HG02798 (cell line): ENCODE results near the gene STK38L.

Experiments used
- ATAC-seq: cut with Tn5 transposase; IDR thresholded peaks from one replicate; pipeline ENCODE4 v1.9.1; 2021; ENCODE audit warnings: mild to moderate bottlenecking; ENCODE audit not compliant: unreplicated experiment, poor library complexity

Gene STK38L

DNA sequence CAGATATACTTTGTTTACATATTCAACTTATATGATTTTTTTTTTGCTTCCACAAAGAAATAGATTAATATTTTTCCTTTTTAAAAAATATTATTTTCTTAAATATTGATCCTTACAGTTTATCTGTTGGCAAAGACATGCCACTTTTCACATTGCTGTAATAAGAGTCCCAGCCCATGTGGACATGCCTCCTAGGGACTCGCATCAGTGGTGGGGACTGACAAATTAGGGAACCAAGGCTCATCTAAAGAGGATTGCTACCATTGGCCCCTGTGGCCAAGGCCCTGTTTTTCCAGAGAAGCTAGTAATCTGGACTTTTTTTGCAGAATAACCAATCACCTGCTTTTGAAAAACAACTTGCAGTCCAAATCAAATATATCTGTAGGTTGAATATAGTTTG lies 60.8 kb downstream of the STK38L start:
- no peak for ATAC-seq

DNA sequence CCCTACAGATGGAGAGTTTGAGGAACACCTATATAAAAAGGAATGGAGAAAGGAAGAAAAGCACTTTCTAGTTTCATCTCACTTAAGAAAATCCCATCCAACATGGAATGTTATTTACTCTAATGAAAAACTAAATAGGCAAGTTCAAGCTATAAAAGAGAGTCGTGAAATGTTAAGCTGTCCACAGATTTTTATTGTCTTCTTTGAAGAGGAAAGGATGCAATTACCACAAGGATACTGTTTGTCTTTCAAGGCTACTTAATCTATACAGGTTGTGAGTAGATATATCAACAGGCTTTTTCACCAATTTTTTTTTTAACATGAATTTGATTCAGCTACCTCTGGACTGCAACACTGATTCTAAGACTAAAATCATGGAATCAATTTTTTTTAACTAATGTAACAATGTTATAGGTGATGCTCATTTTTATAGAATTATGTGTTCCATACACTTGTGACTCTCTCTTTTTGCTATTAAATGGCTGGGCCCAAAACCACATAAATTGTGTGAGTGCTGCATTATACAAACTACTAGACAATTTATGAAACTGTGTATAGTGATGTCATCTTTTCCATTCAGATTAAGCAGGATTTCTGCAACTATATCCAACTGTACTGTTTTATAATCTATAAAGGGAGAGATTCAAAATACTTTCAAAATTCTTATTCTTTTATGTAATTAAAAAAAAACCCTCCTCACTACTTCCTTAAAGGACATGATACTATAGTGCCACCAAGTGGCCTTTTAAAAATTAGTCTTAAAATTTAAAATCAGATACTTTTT lies 61.8 kb downstream of the STK38L start:
- no peak for ATAC-seq

DNA sequence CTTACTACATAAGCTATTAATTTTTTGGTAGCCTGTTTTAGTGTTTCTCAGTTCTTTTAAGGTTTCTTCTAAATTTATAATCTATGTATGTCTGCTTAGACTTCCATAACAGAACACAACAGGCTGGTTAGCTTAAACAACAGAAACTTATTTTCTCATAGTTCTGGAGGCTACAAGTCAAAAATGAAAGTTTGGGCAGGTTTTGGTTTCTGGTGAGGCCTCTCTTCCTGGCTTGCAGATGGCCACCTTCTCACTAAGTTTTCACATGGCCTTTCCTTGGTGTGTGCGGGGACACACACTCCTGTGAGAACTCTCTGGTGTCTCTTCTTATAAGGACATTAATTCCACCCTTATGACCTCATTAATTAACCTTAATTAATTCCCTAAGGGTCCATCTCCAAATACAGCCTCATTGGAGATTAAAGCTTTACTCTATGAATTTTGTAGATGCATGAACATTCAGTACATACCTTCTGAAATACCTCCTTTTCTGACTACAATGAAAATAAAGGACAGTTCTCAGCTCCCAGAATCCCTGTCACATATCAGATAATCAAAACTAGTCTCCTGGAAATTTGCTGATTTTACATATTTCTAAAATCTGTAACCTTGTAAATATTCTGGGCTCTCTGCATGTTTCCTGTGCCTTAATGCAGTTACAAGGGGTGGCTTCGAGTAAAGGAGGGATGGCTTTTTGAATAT lies 65.4 kb downstream of the STK38L start:
- ATAC-seq, result peak; percentile 77

DNA sequence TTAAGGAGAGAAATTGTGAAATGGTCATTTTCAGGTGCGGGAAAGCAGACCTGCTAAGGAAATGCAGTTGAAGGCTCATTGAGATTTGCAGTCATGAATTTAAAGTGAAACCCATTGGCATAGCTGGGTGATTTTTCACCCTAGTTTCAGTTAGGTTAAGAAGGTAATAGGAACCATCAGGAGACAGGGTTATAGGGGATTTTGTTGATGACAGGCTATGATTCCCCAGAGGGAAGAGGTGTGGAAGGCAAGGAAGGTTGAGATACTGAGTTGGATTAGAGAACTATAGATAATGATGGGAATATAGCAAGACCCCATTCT lies 65.9 kb downstream of the STK38L start:
- no peak for ATAC-seq

DNA sequence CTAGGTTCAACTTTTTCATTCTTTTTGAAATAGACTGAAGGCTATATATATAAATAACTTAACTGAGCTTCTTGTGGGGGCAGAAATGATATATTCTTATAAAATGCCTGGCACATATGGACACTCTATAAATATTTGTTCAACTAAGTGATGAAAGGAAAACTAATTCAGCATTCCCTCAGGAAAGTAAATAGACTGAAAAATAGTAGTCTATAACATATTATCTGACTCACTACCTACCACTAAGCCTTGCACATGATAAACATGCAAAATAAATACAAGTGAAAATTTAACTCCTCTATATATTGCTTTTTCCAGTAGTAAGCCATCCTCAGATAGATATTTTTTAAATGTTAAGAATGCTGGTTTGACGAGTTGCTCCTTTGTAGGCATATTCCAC lies 72.9 kb downstream of the STK38L start:
- no peak for ATAC-seq

DNA sequence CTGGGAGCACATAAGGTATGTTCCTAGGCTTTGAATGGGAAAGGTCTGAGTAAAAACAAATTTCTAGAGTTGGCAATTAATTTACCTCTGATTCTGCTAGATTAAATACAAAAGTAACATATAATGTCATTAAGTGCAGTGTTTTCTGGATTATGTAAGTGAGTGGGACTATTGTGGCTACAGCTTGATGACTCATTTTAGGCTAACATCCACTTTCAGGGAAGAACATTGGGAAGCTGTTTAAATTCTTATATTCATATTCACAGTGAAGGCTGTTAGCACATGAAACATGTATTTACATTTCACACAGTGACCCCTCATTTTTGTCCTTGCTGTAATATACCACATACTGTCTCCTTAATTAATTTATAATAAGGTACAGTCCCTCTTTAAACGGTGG lies 75.3 kb downstream of the STK38L start:
- no peak for ATAC-seq

DNA sequence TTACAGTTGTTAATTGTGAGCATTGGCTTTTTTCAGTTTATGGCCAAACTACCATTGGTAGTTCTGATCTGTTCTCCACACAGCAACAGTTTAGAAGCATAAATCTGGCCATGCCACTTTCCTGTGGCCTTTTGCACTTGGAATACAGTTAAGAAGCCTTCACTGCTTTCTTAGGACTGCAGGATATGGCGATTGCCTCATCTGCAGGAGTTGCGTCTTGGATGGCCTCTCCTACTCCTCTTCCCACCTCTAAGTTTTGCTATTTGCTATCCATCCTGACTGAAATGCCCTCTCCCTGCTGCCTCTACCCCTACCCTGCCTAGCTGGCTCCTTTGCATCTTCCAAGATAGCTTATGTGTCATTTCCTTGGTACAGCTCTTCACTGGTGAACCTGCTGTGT lies 75.8 kb downstream of the STK38L start:
- no peak for ATAC-seq

DNA sequence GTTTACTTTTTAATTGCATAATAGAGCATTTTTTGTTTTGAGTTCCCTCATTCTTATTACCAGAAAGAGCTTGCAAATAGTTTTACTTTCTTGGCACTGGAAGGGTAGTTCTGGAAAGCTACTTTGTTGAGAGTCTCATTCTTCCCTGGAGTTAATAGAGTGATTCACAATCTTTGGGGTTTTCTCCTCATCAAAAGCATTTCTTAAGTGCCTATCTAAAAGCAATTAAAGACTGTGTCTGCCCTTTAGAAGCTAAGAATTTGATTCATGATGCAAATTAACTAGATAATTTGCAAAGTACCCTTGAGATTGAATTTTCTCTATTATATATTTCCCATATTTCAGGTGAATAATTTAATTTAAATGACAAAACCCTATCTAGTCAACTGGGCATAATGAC lies 80.4 kb downstream of the STK38L start:
- ATAC-seq, result no peak

DNA sequence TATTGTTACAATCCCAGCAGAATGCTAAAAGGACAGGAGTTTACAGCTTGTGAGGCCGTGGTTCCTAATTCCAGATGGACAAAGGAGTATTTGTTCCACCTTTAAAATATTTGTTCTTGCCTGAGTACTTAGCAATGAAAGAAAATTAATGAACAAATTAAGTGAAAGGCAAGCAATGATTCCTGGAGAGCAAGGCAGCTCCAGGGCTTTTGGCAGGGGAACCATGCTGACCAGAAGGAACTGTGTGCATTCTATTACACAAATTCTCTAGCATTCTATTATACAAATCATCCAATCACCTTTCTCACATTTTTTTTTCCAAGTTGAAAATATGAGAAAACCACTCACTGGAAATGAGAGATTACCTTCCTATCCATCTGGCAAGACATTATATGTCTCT lies 86.8 kb downstream of the STK38L start:
- ATAC-seq, result no peak

DNA sequence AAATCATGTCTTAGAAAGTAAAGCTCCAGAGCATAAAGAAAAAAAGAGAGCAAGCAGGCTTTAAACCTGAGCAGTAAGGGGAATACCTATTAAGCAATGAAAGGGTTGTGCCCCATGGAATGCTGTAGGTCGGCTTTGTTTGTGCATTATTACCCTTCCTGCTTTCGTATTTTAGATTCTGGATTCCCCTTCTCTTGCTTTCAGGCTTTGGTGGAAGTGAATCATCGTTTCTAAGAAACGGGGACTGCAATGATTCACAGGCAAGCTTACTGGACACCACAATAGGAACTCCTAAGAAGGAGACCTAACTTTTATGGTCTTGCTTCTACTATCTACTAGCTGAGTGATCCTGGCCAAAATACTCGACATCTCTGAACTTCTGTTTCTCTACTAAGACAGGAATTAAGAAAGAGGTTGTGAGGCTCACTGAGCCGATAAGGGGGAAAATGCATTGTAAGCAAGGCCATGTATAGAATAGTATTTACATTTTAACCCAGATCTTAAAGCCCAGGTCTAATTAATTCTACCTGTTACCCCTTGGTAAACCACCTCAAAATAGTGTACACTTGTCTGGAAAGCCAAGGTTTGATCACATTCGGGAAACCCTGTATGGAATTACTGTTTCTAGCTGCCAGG lies 87.3 kb downstream of the STK38L start:
- peak; percentile 39 for ATAC-seq

DNA sequence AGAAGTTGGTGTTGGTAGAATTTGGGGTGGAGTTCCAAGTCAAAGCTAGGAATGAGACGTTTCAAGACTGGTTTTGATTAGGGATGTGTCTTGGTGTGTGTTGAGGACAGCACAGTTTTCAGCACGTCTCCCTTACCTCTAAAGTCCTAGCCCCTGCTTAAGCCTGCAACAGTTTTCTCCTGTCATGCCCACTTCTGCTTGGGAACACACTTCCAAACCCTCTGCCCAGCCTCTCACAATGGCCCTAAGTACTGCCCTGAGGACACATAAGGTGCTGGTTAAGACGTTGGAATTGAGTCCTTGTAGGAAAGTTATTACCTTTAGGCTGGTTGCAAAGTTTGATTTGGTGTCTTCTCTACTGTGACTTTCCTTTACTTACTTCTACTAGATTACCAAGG lies 87.8 kb downstream of the STK38L start:
- ATAC-seq, result no peak

DNA sequence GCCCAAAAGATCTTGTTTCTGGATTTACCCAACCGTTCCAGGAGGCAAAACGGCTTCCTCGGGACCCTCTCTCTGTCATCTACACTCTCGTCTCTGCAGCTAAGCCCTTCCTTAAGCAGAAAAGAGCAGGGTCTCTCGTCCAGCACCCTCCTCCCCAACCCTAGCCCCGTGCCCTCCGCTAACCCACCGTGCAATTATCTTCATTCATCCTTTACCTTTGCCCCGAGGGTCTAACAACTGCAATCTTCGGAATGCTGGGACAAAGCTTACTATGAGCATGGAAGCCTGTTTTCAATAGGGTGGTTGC lies 88.3 kb downstream of the STK38L start:
- no peak for ATAC-seq

DNA sequence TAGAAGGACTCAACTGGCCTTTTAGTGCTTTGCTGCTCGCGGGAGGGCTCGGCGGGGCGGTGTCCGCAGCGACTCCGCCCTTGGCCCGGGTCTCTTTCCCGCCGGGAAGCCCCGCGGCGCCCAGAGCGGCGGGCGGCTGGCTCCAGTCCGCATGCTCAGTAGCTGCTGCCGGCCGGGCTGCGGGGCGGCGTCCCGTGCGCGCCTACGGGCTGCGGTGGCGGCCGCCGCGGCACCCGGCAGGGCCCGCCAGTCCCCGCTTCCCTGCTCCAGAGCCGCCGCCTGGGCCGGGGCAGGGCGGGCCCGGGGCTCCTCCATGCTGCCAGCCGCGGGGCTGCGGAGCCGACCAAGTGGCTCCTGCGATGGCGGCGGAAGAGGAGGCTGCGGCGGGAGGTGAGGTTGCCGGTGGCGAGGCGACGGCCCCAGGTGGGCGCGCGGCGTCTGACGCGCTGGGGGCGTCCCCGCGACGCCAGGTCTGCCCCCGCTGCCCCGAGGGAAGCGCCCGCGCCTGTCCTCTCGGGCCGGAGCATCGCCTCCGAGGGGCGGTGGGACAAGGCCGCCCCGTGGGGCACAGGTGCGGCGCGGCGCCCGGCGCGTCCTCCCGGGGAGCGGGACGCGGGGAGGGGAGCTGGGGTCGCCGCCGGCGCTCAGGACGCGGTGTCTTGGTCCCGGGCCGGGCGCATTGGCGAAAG lies 88.8 kb downstream of the STK38L start, which contains the start of gene BMAL2:
Gene BMAL2, plus strand, starts transcription at position 123 of the 689 bp plus-strand sequence. Its CDS starts 237 bp downstream, at position 360.
- ATAC-seq, result peak; percentile 53

DNA sequence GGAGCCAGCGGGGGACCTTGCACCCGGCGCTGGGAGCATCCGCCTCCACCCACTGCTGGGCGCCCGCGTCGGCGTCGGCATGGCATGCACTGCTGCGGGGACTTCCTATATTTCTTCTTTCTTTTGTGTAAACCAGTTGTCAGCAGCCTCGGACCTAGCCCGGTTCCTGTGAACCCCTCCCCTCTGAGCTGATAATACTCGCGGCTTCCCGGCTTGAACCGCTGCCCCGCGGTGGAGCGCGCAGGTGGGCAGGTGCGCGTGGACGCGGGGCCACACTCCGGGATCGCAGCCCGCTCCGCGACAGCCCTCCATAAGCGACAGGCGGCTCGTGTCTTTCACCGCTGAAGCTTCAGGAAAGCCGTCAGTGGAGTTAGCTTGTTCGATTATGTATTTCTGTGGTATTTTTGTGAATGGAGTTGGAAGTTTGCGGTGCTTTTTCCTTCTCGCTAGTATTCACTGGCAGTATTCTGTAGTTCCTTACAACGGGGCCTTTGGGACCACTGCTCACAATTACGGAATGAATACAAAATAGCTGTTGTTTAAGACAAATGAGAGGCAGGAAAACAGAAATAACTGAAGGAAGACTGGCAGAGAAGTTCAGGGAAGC lies 89.4 kb downstream of the STK38L start:
- ATAC-seq, result peak; percentile 25

DNA sequence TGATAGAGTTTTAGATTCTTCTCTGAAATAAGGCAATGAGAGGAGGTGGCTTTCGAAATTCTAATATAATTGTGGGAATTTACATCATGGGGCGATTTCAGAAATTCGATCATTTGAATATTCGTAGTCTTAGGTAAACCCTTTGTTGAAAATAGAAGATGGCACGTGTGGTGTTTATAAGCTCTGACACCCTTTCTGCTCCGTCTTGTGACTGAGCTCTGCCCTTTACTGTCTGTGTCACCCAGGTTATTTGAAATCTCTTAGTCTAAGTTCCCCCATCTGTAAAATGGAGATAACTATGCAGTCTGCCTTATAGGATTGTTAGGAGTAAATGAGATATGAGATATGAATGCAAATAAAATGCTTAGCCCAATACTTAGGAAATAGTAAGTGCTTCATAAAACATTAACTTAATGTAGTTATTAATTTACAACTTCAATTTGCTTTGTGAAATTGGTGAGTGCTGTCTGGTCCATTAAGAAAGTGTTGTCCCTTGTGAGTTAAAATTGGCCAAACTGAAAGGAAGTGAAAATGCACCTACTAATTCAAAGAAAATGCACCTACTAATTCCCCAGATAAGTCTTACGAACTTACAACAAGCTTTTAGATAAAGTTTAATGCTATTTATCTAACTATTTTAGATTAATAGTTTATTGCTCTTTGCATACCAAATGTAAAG lies 90.1 kb downstream of the STK38L start:
- ATAC-seq, result peak; percentile 14

DNA sequence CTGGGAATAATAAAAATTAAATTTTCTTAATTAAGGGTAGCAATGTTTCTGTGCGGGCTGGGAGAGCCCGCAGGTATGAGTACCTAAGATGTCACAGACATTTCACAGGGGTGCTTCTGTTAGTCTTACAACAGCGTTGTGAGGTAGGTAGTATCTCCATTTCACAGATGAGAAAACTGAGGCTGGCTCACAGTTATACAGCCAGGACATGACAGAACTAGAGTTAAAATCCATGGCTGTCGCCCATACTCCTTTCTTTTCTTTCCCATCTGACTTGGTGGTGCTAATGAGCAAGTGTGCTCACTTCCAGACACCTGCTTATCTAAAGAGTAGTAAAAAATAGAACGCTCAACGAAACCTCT lies 90.6 kb downstream of the STK38L start:
- ATAC-seq, result no peak

DNA sequence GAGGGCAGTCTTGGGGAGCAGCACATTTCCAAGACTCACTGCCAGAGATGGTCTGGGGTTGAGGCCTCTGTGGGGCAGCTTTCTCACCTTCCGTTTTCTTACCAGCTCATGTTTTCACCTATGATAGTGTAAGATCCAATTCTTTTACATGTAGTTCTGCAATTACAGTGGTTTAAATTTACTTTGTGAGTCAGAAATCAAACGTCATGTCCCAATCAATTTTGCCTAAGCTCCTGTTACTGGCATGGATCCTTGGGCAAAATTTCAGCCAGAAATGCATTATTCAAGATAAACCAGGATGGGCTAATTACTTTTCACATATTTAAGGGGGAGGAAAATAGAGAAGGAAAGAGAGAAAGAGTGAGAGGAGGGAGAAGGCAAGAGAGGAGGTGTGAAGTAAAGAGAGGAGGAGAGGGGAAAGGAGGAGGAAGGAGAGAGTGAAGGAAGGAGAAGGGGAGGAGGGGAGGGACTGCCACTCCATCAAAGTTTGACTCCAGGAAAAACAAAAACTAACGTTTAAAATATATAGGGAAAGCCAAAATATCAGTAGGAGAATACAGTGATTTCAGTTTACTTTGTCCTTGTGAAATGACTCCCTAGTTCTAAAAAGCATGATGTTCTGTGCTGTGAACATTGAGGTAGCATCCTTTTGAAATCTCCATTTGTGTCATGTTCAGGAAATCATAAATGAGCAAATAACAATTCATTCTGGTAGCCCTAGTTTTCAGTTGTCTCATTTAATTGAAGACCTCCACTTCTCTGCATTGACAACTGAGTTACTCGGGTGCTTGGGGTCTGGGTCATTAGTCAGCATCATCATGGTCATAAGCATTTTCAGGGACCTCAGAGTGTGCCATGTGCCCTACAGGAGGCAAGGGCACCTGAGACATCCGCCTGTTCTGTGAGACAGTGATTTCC lies 91.5 kb downstream of the STK38L start:
- ATAC-seq, result no peak

DNA sequence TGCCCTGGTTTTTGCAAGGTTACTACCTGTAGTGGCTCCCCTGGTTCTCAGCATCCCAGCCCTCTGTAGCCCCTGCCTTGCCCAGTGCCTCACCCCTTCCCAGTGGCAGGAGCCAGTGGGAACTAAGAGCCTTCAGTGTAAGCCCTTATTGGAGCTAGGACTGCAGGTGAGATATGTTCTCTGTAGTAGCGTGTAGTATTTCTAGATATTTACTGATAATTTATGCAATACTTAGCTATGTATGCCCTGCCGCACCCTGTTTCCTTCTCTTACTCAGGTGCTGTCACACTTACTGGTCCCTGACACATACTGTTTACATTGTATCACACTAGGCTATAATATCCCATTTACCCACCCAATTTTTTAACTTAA lies 92.2 kb downstream of the STK38L start:
- no peak for ATAC-seq

DNA sequence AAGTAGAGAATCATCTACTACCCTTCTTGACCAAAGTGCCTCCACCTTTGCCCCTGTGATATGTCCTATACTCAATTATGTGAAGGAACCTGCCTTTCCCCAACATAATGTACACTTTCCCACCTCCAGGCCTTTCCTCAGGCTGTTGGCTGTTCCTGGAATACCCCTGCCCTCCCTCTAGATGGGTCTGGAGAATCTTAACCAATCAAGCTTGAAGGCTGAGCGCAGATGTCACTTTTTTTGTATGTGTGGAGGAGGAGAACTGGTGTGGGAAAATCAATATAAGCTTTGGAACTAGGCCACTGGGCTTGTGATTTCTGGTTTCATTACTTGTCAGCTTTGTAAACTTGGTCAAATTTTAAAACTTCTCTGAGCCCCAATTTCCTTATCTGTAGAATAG lies 93.3 kb downstream of the STK38L start:
- ATAC-seq, result no peak
